IMR-90 (cell line): ENCODE data around the gene CDX1.

Source experiments
- BHLHE40 ChIP-seq: fragments of 150-350 bp; IDR thresholded peaks from 2 replicates; pipeline ENCODE4 v1.6.1; 2016; ENCODE audit warnings: mild to moderate bottlenecking, low read depth, low read length
- CEBPB ChIP-seq: IDR thresholded peaks from 2 replicates; pipeline ENCODE4 v1.6.1; 2012; ENCODE audit warnings: low read depth, low read length, improper control_type of control experiment
- CHD1 ChIP-seq: IDR thresholded peaks from 2 replicates; pipeline ENCODE4 v1.6.1; 2012; ENCODE audit warnings: low read depth, low read length, improper control_type of control experiment
- FOS ChIP-seq: fragments of 150-350 bp; IDR thresholded peaks from 2 replicates; pipeline ENCODE4 v1.6.1; 2016; ENCODE audit warnings: low read depth, low read length
- MXI1 ChIP-seq: IDR thresholded peaks from 2 replicates; pipeline ENCODE4 v1.6.1; 2012; ENCODE audit warnings: low read depth, mild to moderate bottlenecking, low read length, moderate library complexity, borderline replicate concordance
- NFE2L2 ChIP-seq: fragments of 150-350 bp; IDR thresholded peaks from 2 replicates; pipeline ENCODE4 v1.6.1; 2016; ENCODE audit warnings: low read depth, mild to moderate bottlenecking, low read length
- POLR2A ChIP-seq: IDR thresholded peaks from 2 replicates; pipeline ENCODE4 v1.6.1; 2012; ENCODE audit warnings: mild to moderate bottlenecking, low read depth, low read length
- RAD21 ChIP-seq: IDR thresholded peaks from 2 replicates; pipeline ENCODE4 v1.6.1; 2012; ENCODE audit warnings: low read length, improper control_type of control experiment
- RCOR1 ChIP-seq: IDR thresholded peaks from 2 replicates; pipeline ENCODE4 v1.6.1; 2012; ENCODE audit warnings: mild to moderate bottlenecking, low read length, improper control_type of control experiment; ENCODE audit not compliant: insufficient replicate concordance
- RFX5 ChIP-seq: IDR thresholded peaks from 2 replicates; pipeline ENCODE4 v1.8.0; 2012; ENCODE audit warnings: low read depth, mild to moderate bottlenecking, low read length, moderate library complexity
- SMC3 ChIP-seq: fragments of 150-350 bp; IDR thresholded peaks from 2 replicates; pipeline ENCODE4 v1.6.1; 2016; ENCODE audit warnings: low read depth, mild to moderate bottlenecking, antibody characterized with exemption, low read length, moderate library complexity
- TF ChIP-seq, protein P1 (sequence below): conservative IDR thresholded peaks from 2 replicates; pipeline ENCODE4 v1.5.1; 2012; ENCODE audit warnings: mild to moderate bottlenecking, low read depth, low read length, improper control_type of control experiment
- TF ChIP-seq, protein P2 (sequence below): fragments of 150-350 bp; IDR thresholded peaks from 2 replicates; pipeline ENCODE4 v1.6.1; 2016; ENCODE audit warnings: low read depth, mild to moderate bottlenecking, low read length, moderate library complexity, borderline replicate concordance
- TF ChIP-seq, protein P3 (sequence below): fragments of 150-350 bp; IDR thresholded peaks from 2 replicates; pipeline ENCODE4 v1.6.1; 2017; ENCODE audit warnings: mild to moderate bottlenecking, antibody characterized with exemption, low read length, low read depth

DNA sequence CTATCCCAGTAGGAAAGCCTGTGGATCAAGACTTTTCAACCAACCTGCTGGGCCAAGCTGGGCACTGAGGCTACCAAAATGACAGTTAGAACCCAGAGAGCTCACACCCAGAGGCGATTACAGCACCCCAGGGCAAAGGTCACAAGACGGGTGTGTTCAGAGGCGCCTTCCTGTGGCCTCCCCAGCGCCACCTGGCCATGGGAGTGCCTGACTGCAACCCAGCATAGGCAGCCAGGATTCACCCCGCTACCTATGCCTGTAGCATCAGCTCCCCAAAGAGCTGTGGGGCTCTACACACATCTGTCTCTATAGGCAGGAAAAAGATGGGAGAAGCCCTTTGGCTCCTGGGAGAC lies 44.4 kb upstream of the CDX1 start:
- TF ChIP-seq POLR2A (no peak), NFE2L2 (no peak), FOS (no peak), CHD1 (no peak), RCOR1 (no peak), RFX5 (no peak), CEBPB (no peak), RAD21 (0 out of 2 replicates have a peak, but pooled peaks have one; percentile 26), BHLHE40 (no peak), SMC3 (no peak; the same call in 1 of the 2 replicates), MXI1 (no peak)
- TF ChIP-seq, protein P1, sequence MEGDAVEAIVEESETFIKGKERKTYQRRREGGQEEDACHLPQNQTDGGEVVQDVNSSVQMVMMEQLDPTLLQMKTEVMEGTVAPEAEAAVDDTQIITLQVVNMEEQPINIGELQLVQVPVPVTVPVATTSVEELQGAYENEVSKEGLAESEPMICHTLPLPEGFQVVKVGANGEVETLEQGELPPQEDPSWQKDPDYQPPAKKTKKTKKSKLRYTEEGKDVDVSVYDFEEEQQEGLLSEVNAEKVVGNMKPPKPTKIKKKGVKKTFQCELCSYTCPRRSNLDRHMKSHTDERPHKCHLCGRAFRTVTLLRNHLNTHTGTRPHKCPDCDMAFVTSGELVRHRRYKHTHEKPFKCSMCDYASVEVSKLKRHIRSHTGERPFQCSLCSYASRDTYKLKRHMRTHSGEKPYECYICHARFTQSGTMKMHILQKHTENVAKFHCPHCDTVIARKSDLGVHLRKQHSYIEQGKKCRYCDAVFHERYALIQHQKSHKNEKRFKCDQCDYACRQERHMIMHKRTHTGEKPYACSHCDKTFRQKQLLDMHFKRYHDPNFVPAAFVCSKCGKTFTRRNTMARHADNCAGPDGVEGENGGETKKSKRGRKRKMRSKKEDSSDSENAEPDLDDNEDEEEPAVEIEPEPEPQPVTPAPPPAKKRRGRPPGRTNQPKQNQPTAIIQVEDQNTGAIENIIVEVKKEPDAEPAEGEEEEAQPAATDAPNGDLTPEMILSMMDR: peak; percentile 17; the same call in 1 of the 2 replicates
- TF ChIP-seq, protein P2, sequence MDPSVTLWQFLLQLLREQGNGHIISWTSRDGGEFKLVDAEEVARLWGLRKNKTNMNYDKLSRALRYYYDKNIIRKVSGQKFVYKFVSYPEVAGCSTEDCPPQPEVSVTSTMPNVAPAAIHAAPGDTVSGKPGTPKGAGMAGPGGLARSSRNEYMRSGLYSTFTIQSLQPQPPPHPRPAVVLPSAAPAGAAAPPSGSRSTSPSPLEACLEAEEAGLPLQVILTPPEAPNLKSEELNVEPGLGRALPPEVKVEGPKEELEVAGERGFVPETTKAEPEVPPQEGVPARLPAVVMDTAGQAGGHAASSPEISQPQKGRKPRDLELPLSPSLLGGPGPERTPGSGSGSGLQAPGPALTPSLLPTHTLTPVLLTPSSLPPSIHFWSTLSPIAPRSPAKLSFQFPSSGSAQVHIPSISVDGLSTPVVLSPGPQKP: no peak
- TF ChIP-seq, protein P3, sequence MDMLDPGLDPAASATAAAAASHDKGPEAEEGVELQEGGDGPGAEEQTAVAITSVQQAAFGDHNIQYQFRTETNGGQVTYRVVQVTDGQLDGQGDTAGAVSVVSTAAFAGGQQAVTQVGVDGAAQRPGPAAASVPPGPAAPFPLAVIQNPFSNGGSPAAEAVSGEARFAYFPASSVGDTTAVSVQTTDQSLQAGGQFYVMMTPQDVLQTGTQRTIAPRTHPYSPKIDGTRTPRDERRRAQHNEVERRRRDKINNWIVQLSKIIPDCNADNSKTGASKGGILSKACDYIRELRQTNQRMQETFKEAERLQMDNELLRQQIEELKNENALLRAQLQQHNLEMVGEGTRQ: no peak
